ENCODE measurements around the gene PCGF2. TPM values are rescaled to one million over a fixed set of nuclear protein-coding genes. Genes with fewer than 3 reads are reported as not detected.
A peak's percentile ranks its signal among the peaks of the same experiment; 100 is the strongest.

Gene PCGF2
- total RNA-seq, 1 donor, result 3.3 TPM

GRCh38 chr17:38749223-38750043, 1.3 kb upstream of the PCGF2 start:
- H3K4me2 ChIP-seq (ENCODE audit: insufficient read depth, low read length), result peak overlapping the region; percentile 89
- H2AFZ ChIP-seq (ENCODE audit: low read length), result peak overlapping the region; percentile 41
- peaks cover 9% of the 10 kb centered on the region for H3K36me3 ChIP-seq (ENCODE audit: insufficient read depth, low read length)
- peak overlapping the region; percentile 99 for H3K4me3 ChIP-seq (ENCODE audit: insufficient read depth, low read length)
- no peaks in the 10 kb centered on the region for H3K27me3 ChIP-seq (ENCODE audit: insufficient read depth, low read length)
- H3K79me2 ChIP-seq (ENCODE audit: insufficient read depth, low read length), result peaks cover 55% of the 10 kb centered on the region
- peak; percentile 69 for DNase-seq (ENCODE audit: insufficient read length, low spot score, missing footprints)
- no peaks in the 10 kb centered on the region for H3K9me3 ChIP-seq (ENCODE audit: low read depth, low read length)
- peaks cover 46% of the 10 kb centered on the region for H3K4me1 ChIP-seq (ENCODE audit: insufficient read depth, low read length)
- H4K20me1 ChIP-seq (ENCODE audit: insufficient read depth, low read length), result peaks cover 25% of the 10 kb centered on the region
- no peak overlapping the region for H3K27ac ChIP-seq (ENCODE audit: low read depth, low read length)
- TF ChIP-seq CTCF (IDR thresholded peaks at IDR 0.05; ENCODE audit: extremely low read depth, low read depth, low read length), result no peak

DNA sequence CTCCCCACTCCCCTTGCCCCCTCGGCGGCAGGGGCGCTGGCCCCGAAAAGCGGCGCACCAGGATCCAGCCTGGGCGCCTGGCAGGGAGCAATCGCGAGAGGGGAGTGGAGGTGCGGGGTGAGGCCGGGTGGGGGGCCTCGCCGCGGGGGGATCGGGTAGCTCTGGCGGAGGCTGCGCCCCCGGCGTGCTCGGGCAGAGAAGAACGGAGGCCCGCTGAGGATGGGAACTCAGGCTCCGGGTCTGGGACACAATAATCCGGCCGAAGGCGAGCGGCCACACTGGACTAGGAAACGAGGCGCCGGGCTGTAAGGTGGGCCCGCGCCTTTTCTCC, 721 bp upstream of the PCGF2 start:
- Histone ChIP-seq H3K4me1 (ENCODE audit: insufficient read depth, low read length) (peaks cover 45% of the 10 kb centered on the region), H4K20me1 (ENCODE audit: insufficient read depth, low read length) (peaks cover 28% of the 10 kb centered on the region), H3K79me2 (ENCODE audit: insufficient read depth, low read length) (peaks cover 55% of the 10 kb centered on the region), H3K27ac (ENCODE audit: low read depth, low read length) (peak overlapping the region; percentile 28), H3K9me3 (ENCODE audit: low read depth, low read length) (no peaks in the 10 kb centered on the region), H3K27me3 (ENCODE audit: insufficient read depth, low read length) (no peaks in the 10 kb centered on the region), H3K36me3 (ENCODE audit: insufficient read depth, low read length) (peaks cover 6% of the 10 kb centered on the region), H3K4me2 (ENCODE audit: insufficient read depth, low read length) (peak overlapping the region; percentile 89), H3K4me3 (ENCODE audit: insufficient read depth, low read length) (peak overlapping the region; percentile 99), H2AFZ (ENCODE audit: low read length) (peak overlapping the region; percentile 41)
- no peak for TF ChIP-seq CTCF (IDR thresholded peaks at IDR 0.05; ENCODE audit: extremely low read depth, low read depth, low read length)
- peak; percentile 86 for DNase-seq (ENCODE audit: insufficient read length, low spot score, missing footprints)

GRCh38 chr17:38747463-38748148, 530 bp downstream of the PCGF2 start:
- DNase-seq (ENCODE audit: insufficient read length, low spot score, missing footprints), result peak; percentile 90
- Histone ChIP-seq H3K27ac (ENCODE audit: low read depth, low read length) (peak overlapping the region; percentile 70), H3K4me3 (ENCODE audit: insufficient read depth, low read length) (peak overlapping the region; percentile 97), H4K20me1 (ENCODE audit: insufficient read depth, low read length) (peaks cover 38% of the 10 kb centered on the region), H3K9me3 (ENCODE audit: low read depth, low read length) (no peaks in the 10 kb centered on the region), H3K79me2 (ENCODE audit: insufficient read depth, low read length) (peaks cover 55% of the 10 kb centered on the region), H2AFZ (ENCODE audit: low read length) (peak overlapping the region; percentile 87), H3K4me1 (ENCODE audit: insufficient read depth, low read length) (peaks cover 41% of the 10 kb centered on the region), H3K4me2 (ENCODE audit: insufficient read depth, low read length) (peak overlapping the region; percentile 96), H3K36me3 (ENCODE audit: insufficient read depth, low read length) (peaks cover 9% of the 10 kb centered on the region), H3K27me3 (ENCODE audit: insufficient read depth, low read length) (no peaks in the 10 kb centered on the region)
- no peak for TF ChIP-seq CTCF (IDR thresholded peaks at IDR 0.05; ENCODE audit: extremely low read depth, low read depth, low read length)

DNA sequence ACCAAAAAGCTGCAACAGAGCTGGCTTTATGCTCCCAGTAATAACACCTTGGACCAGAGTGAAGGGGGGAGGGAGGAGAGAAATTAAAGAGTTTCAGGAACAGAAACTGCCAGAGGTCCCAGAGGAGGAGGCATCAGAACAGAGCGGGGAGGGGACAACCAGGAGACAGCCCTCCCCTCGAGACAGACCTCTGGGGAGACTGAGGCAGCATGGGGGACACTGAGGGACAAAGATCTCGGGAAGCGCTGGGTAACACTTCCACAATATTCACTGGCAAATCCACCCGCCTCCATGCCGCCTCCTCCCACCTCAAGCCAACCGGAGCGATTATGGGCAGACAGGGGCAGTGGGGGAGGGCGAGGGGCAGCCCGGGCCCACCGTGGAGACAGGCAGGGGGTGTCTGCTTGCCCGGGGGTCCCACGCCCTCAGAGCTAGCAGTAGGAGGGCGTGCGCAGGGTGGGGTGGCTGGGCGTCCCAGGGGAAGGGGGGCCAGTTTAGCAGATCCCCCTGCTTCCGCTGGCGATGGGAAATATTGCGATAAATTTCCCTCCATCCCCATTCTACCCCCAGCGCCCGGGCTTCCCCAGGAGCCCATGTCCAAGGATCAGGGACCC, 1.2 kb downstream of the PCGF2 start:
- H3K27me3 ChIP-seq (ENCODE audit: insufficient read depth, low read length), result no peaks in the 10 kb centered on the region
- H4K20me1 ChIP-seq (ENCODE audit: insufficient read depth, low read length), result peaks cover 45% of the 10 kb centered on the region
- peaks cover 43% of the 10 kb centered on the region for H3K4me1 ChIP-seq (ENCODE audit: insufficient read depth, low read length)
- H3K79me2 ChIP-seq (ENCODE audit: insufficient read depth, low read length), result peaks cover 61% of the 10 kb centered on the region
- no peaks in the 10 kb centered on the region for H3K9me3 ChIP-seq (ENCODE audit: low read depth, low read length)
- peak overlapping the region; percentile 96 for H3K4me2 ChIP-seq (ENCODE audit: insufficient read depth, low read length)
- no peak for TF ChIP-seq CTCF (IDR thresholded peaks at IDR 0.05; ENCODE audit: extremely low read depth, low read depth, low read length)
- H3K36me3 ChIP-seq (ENCODE audit: insufficient read depth, low read length), result peaks cover 11% of the 10 kb centered on the region
- peak overlapping the region; percentile 97 for H3K4me3 ChIP-seq (ENCODE audit: insufficient read depth, low read length)
- DNase-seq (ENCODE audit: insufficient read length, low spot score, missing footprints), result peak; percentile 85
- peak overlapping the region; percentile 2 for H3K27ac ChIP-seq (ENCODE audit: low read depth, low read length)
- H2AFZ ChIP-seq (ENCODE audit: low read length), result no peak overlapping the region

Data from osteoblast (primary cell).